Cortex of kidney (tissue), 1 donor: ENCODE measurements around the gene LSM14B.
"Not testable (repeated sequence)": the region's sequence is repeated elsewhere in the genome, so short reads cannot be mapped to it uniquely, and the experiment has no call there.

Experiments used
- DNase-seq: peaks from one replicate; lab custom pipeline; 2025; lab: John Stamatoyannopoulos, UW

Gene LSM14B

DNA sequence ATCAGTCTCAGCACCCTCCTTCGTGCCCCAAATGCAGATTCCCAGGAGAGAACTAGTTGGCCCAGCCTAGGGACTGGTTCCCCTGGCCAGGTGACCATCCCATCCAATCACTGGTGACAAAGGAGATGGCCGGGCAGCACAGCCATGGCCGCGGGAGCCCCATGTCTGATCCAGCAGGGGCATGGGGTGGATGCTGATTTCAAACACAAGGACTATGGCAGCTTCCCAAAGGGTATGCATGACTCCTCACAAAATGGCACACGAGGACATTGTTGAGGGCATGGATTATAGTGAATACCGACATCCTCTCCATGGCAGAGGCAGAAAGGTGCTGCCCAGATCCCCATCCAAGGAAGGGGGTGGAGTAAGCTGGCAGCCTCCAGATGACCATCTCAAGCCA is 9.9 kb upstream of the LSM14B start:
- no peak for DNase-seq

GRCh38 chr20:62114894-62115293 is 7.4 kb upstream of the LSM14B start:
- DNase-seq = no peak

GRCh38 chr20:62115800-62116407 is 6.4 kb upstream of the LSM14B start:
- not testable (repeated sequence) for DNase-seq

- no peak for DNase-seq
Measured at GRCh38 chr20:62116558-62117361, 5.5 kb upstream of the LSM14B start.

DNA sequence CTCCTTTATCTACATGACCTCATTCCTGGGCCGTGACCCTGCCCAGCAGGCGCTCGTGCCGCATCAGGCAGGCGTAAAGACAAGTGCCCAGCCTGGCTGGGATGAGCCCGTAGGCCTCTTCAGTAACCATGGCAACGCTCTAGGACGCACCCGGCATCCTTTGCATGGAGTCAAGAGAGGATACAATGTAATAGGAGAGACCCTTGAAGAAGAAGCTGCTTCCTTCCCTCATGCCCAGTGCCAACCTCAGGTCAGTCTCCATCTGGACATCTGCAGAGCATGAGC is 5.0 kb upstream of the LSM14B start:
- no peak for DNase-seq

- no peak for DNase-seq
Measured at GRCh38 chr20:62117658-62118057, 4.6 kb upstream of the LSM14B start.

- DNase-seq = no peak
Measured at GRCh38 chr20:62118113-62119043, 3.9 kb upstream of the LSM14B start.

DNA sequence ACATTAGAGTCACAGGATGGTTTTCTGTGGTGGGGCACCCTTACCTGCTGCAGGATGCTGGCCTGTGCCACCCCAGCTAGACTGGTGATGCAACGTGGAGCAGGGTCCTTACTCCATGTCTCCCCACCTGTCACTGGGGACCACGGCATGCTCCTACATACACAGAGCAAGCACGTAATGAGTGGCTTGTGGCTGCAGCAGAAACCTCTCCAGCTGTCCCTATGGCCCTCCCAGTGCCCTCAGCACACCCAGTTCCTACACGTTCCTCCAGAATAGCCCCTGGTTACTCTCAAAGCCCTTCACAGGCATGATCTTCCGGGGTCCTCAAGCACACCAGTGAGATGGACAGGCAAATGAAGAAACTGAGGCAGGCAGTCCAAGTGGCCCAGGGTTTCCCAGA is 3.2 kb upstream of the LSM14B start:
- no peak for DNase-seq

DNA sequence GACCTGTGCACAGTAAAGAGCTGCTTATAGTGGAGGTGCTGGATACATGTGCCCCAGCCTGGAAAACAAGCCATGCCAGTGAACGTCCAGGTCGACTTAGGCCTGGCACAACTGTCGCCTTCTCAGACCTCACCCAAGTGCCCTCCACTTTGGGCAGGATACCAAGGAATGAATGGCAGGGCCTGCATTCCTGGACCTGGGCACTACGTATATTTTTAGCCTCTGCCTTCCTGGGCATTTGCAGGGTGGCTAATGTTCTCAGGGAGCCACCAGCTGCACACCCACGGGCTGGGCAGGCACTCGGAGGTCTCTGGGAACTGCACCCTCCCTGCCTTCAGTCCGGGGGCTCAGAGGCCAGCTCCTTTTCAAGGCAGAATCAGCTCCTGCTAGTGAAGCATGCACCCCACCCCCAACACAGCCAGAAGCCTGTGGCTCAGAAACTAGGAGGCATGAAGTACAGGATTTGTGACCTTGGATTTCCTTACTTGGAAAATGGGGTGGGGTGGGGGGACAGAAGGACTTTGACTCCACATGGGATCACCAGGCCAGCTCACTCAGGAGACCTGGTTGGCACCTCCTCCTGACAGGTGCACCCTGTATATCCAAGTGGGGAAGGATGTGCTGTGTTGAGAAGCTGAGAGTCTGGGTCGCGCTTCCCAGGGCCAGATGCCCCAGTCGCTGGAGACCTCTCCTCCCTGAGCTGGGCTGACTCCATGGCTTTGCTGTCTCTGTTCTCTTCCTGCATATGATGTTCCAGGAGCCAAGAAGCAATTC is 2.5 kb upstream of the LSM14B start:
- no peak for DNase-seq

DNA sequence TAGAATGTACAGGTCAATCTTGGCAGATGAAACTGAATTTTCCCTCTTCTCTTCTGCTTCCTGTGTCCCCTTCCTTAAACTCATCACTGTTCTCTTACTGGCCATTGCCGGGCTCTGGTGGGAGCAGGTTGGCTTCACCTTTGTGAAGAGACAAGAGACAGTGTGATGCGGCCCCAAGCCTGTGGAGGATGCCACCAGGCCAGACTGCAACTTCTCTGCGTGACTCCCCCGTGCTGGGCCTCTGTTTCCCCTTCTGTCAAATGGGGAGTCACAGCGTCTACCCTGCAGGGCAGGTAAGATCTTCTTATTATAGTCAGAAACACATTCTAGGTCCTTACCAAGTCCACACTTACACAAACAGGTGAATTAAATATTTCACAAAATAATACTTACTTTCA is 1.9 kb upstream of the LSM14B start:
- DNase-seq = no peak

DNA sequence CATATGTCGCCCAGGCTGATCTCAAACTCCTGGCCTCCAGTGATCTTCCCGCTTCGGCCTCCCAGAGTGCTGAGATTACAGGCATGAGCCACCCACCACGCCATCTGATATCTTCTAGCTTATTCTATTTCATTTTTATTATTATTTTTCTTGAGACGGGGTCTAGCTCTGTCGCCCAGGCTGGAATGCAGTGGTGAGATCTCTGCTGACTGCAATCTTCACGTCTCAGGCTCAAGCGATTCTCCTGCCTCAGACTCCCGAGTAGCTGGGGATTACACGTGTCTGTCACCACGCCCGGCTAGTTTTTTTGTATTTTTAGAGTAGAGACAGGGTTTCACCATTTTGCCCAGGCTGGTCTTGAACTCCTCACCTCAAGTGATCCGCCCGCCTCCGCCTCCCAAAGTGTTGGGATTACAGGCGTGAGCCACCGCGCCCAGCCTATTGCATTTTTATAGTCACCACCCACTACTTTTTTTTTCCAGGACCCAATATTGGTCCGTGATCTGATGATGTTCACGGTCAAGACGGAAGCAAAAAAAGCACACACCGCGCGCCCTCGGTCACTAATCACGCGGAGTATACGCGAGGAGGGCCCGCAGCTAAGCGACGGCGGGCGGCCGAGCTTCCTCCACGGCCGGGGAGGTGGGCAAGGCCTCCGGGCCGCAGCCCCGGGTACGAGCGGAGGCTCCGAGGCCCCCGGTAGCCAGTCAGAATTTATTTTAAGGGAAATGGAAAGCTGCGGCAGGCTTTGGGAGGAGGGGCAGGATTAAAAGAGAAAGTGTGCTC is 1.1 kb upstream of the LSM14B start:
- DNase-seq = no peak

DNA sequence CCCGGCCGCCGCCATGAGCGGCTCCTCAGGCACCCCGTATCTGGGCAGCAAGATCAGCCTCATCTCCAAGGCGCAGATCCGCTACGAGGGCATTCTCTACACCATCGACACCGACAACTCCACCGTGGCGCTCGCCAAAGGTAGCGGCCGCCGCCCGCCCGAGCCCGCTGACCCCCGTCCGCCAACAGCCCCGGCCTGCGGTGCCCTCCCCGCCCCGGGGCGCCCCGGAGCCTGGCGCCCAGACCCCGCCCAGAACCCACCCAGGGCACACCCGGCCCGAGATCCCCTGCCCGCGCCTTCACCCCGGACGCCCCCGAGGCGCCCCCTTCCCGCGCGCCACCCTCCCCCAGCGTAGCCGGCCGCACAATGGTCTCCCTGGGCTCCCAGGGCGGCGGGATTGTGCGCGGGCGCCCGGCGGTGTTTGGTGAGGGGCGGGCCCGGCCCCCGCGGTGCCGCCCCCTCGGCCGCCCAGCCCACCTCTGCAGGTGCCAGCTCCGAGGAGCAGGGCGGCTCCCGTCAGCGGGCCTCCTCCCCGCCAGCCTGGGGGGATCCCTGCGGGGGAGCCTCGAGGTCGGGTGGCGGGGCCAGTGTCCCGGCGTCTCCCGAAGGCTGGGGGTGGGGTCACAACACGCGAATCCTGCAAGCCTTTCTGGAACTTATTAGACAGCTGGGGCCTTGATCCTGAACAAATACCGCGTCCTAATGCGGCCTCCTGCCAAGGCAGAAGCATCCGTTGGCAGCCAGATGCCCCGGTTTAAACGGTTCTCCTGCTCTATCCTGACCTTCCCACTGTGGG is 577 bp downstream of the LSM14B start:
- DNase-seq = no peak

DNA sequence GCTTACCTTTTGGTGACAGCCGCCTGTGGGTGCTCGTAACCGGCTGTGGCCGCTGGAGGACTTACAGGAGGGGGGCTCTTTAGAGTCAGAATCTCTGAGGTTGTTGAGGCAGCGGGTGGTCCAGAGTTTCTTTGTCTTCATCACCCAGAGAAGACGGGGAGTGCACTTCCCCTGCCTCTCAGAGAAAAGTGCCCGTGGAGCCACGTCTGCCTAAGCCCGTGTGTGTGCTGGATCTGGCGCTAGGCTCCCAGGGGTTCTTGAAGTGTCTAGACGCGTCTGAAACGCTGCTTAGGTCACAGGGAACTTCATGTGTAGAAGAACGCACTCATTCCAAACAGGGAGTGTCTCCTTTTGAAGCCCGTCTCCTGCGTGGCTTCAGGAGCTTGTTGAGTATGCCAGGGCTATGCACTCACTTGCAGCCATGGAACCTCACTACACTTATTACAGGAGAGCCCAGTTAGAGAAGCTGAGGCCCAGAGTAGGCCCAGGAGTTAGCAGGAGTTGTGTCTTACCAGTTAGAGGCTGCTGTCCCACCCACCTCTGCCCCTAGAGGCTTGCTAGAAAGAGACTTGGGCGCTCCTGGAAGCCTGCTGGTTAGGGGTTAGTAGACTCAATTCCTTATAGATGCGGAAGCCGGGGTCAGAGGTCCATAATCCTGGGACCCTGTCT is 1.3 kb downstream of the LSM14B start:
- DNase-seq = no peak

DNA sequence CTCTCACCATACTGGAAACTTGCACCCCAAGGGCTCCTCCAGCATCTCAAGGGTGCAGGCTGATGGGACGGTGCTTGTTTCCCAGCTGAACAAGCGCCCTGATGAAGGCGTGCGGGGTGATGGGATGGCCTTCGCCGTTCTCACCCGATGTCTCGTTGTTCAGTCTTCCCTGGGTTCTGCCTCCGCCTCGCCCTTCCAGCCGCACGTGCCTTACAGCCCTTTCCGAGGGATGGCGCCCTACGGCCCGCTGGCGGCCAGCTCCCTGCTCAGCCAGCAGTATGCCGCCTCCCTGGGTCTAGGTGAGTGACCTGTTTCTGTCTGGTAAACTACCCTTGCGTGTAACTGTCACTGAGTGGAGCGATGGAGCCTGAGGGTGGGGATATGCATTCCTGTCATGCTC is 3.9 kb downstream of the LSM14B start:
- no peak for DNase-seq

- no peak for DNase-seq
Measured at GRCh38 chr20:62127799-62128198, 5.5 kb downstream of the LSM14B start.

- DNase-seq = no peak
Measured at GRCh38 chr20:62128502-62128901, 6.2 kb downstream of the LSM14B start.

DNA sequence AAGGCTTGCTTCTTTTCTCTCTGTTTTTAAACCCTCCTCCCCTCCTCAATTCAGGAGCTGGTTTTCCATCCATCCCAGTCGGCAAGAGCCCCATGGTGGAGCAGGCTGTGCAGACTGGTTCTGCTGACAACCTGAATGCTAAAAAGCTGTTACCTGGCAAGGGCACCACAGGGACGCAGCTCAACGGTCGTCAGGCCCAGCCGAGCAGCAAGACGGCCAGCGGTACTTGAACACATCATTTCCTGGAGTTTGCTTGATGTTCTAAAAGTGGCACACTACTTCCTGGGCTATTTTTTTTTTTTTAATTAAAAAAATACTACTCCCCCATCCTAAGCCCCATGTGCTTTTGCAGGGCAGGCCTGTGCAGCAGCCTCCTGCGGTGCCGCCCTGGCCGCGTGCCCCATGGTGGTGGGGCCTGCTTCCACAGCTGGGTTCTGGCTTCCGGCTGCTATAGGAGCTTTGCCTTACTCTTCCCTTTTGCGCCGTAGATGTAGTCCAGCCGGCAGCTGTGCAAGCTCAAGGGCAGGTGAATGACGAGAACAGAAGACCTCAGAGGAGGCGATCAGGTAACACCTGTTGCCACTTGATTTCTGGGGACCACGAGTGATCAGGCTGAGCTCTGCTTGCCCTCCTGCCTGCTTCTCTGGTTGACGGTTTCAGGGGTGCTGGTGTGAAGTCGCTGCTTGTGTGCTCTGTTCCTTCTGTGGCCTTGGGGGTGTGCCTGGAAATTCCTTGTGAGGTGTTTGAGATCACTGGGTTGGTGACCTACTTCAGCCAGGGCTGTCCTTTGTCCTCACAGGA is 7.7 kb downstream of the LSM14B start:
- DNase-seq = no peak

- DNase-seq = no peak
Measured at GRCh38 chr20:62131560-62132320, 9.5 kb downstream of the LSM14B start.
